Retinal pigment epithelial cell (primary cell): ENCODE data around the gene RAD21L1.

Experiments
- DNase-seq: peaks from one replicate; pipeline ENCODE4 v3.0.0-alpha.2; 2010; ENCODE audit warnings: low read depth
- H3K4me3 ChIP-seq: 2 replicates; pipeline ENCODE4 v1.5.1; 2011; ENCODE audit warnings: mild to moderate bottlenecking, low read length, control low read depth, moderate library complexity
- TF ChIP-seq, protein P1 (sequence below): conservative IDR thresholded peaks from 2 replicates; pipeline ENCODE4 v1.5.1; 2011; ENCODE audit warnings: low read depth, low read length, control low read depth, inconsistent platforms

Gene RAD21L1

DNA sequence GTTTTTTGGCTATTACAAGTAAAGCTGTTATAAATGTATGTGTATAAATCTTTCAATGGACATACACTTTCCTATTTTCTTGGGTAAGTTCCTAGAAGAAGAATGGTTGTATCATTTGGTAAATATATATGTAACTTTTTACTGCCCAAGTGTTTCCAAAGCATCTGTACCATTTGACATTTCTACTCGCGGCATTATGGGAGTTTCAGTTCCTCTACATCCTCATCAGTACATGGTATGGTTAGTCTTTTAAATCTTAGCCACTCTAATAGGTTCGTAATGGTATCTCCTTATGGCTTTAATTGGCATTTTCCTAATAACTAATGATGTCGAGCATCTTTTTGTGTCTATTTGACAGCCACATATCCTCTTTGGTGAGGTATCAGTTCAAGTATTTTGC, 53.1 kb downstream of the RAD21L1 start:
- DNase-seq: no peak
- no peak overlapping the region for H3K4me3 ChIP-seq
- TF ChIP-seq, protein P1, sequence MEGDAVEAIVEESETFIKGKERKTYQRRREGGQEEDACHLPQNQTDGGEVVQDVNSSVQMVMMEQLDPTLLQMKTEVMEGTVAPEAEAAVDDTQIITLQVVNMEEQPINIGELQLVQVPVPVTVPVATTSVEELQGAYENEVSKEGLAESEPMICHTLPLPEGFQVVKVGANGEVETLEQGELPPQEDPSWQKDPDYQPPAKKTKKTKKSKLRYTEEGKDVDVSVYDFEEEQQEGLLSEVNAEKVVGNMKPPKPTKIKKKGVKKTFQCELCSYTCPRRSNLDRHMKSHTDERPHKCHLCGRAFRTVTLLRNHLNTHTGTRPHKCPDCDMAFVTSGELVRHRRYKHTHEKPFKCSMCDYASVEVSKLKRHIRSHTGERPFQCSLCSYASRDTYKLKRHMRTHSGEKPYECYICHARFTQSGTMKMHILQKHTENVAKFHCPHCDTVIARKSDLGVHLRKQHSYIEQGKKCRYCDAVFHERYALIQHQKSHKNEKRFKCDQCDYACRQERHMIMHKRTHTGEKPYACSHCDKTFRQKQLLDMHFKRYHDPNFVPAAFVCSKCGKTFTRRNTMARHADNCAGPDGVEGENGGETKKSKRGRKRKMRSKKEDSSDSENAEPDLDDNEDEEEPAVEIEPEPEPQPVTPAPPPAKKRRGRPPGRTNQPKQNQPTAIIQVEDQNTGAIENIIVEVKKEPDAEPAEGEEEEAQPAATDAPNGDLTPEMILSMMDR: no peak

DNA sequence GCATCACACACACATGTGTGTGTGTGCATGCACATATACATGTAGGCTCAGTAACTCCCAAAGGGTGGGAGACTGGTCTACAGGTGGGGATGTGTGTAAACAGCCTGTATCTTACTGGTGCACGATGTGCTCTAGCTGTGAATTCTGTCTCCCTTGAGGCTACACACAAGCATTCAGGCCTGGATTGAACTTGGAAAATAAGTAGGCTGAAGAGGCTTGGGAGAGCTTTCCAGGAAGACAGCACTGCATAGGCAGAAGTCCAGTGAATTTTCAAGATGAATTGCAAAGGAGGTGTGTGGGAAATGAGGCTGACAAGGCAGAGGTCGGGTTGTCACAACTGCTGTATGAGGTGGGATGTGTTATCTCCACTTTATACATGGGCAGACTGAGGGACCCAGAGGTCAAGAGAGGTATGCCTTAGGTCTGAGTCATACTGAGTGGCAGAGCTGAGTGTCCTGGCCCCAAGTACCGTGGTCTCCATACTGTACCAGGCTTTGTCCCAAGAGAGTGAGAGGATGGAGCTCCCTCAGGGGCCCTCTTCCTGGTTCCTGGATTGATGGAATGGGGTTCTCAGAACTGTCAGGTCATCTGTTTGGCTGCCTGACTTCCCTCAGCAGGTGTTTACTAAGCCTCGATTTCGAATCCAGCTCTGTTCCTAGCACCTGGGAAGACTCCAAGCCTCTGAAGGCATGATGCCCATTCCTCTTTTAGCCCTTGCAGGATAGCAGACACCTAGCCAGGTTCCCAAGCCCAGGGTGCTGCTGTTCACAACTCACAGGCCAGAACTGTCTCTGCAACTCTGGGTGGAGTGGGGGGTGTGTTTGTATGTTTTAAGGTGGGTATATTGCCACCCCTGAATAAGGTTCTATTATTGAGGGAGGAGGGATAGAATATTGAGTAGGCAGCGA, 54.6 kb downstream of the RAD21L1 start:
- DNase-seq: no peak
- TF ChIP-seq, protein P1: no peak
- no peak overlapping the region for H3K4me3 ChIP-seq

- no peak for DNase-seq
- H3K4me3 ChIP-seq: no peak overlapping the region
- TF ChIP-seq, protein P1: no peak
These were observed 55.6 kb downstream of the RAD21L1 start for GRCh38 chr20:1281279-1282057.

- no peak overlapping the region for H3K4me3 ChIP-seq
- TF ChIP-seq, protein P1: no peak
- no peak for DNase-seq
These were observed 57.1 kb downstream of the RAD21L1 start for GRCh38 chr20:1282966-1283365.

- TF ChIP-seq, protein P1: no peak
- no peak for DNase-seq
- H3K4me3 ChIP-seq: no peak overlapping the region
These were observed 58.0 kb downstream of the RAD21L1 start for GRCh38 chr20:1283522-1284510.

DNA sequence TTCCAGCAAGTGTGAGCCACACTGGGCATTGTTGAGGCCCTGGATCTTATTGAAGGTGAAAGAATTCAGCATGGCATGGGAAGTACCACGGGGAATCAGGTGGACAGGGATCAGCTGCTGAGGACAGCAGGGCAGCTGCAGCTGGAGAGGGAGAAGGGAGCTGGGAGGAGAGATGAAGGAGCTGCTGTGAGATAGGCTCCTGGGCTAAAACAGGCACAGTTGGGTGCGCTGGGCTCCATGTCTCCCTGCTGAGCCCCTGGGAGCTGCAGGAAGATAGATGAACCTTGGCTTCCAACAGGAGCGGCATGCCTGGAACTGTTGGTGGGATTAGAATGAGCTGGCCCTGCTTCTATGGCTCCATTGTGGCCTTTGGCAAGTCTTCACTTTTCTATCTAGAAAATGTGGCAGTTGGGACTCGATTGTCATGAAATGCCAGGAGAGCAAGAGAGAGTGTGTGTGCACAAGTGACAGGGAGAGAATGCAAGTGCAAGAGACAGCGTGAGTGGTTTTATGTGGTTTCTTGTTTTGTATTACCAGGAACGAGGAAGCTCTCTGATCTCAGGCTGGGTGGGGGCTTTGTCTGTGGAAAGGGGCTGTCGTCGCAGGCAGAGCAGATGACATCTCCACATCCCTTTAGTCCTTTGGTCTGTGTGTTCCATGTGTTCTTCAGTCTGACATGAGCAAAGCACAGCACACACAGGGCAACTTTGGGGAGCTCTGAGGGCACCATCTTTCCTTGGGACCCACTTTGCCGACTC, 60.6 kb downstream of the RAD21L1 start:
- no peak overlapping the region for H3K4me3 ChIP-seq
- no peak for DNase-seq
- TF ChIP-seq, protein P1: no peak
